ENCODE results near the gene PPP2R3B. TPM values are rescaled to one million over a fixed set of nuclear protein-coding genes. Genes with fewer than 3 reads are reported as not detected.

The PPP2R3B gene
- total and polyA plus RNA-seq, 2 of the 13 experiments (the other 11 are each of a cell fraction or from before 2014, with no cell fraction given), result 17.0 to 21.4 TPM

GRCh38 chrX:373641-374471, 12.9 kb downstream of the PPP2R3B start (continued):
- TF ChIP-seq CTCF (CRISPR knock-in tag; IDR thresholded peaks at IDR 0.05) (peak; percentile 48), ZNF3 (CRISPR knock-in tag; IDR thresholded peaks at IDR 0.05) (no peak), ZFP36L1 (CRISPR knock-in tag; IDR thresholded peaks at IDR 0.05) (no peak), ZBTB25 (CRISPR knock-in tag; IDR thresholded peaks at IDR 0.05) (peak; percentile 47; the same call in 1 of the 2 replicates), AFF4 (CRISPR knock-in tag; IDR thresholded peaks at IDR 0.05) (no peak), HDAC2 (CRISPR knock-in tag; IDR thresholded peaks at IDR 0.05) (no peak), ELF3 (CRISPR knock-in tag; IDR thresholded peaks at IDR 0.05) (no peak), RBM39 (IDR thresholded peaks at IDR 0.05; ENCODE audit: low read depth, low read length, poor library complexity, severe bottlenecking) (no peak), ZSCAN12 (CRISPR knock-in tag; IDR thresholded peaks at IDR 0.05) (no peak), REL (CRISPR knock-in tag; conservative IDR thresholded peaks at IDR 0.05) (no peak), PBX3 (CRISPR knock-in tag; IDR thresholded peaks at IDR 0.05; ENCODE audit: borderline replicate concordance) (no peak), MXD4 (CRISPR knock-in tag; IDR thresholded peaks at IDR 0.05) (no peak), ZFX (CRISPR knock-in tag; IDR thresholded peaks at IDR 0.05; ENCODE audit: low read depth) (peak; percentile 49), MXD3 (CRISPR knock-in tag; IDR thresholded peaks at IDR 0.05) (no peak), CREB3 (CRISPR knock-in tag; IDR thresholded peaks at IDR 0.05) (no peak), SAFB2 (CRISPR knock-in tag; IDR thresholded peaks at IDR 0.05; ENCODE audit: borderline replicate concordance, low read depth) (no peak), ARNTL (CRISPR knock-in tag; IDR thresholded peaks at IDR 0.05) (peak; percentile 74; the same call in 1 of the 2 replicates), NBN (conservative IDR thresholded peaks at IDR 0.05) (no peak), ZNF263 (CRISPR knock-in tag; IDR thresholded peaks at IDR 0.05) (no peak)
- TF ChIP-seq, protein P1, sequence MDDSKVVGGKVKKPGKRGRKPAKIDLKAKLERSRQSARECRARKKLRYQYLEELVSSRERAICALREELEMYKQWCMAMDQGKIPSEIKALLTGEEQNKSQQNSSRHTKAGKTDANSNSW (CRISPR knock-in tag; IDR thresholded peaks at IDR 0.05; ENCODE audit: borderline replicate concordance), result no peak

All from HepG2 (cell line).